CD4-positive, alpha-beta T cell treated with Interleukin-10 for 1 hour (primary cell): Measurements from ENCODE around the gene RPS10.
A peak's percentile ranks its signal among the peaks of the same experiment; 100 is the strongest.
"Not testable (repeated sequence)": the region's sequence is repeated elsewhere in the genome, so short reads cannot be mapped to it uniquely, and the experiment has no call there.

ENCODE experiments used
- DNase-seq: peaks from one replicate; pipeline ENCODE4 v3.0.0-alpha.2; 2020

RPS10 gene

GRCh38 chr6:34447386-34447785 is 21.5 kb upstream of the RPS10 start:
- DNase-seq = no peak

- no peak for DNase-seq
These were observed 19.5 kb upstream of the RPS10 start for GRCh38 chr6:34445313-34445860.

- no peak for DNase-seq
These were observed 15.7 kb upstream of the RPS10 start for GRCh38 chr6:34441526-34441925.

- no peak for DNase-seq
These were observed 13.6 kb upstream of the RPS10 start for GRCh38 chr6:34439442-34439841.

- DNase-seq = no peak
These were observed 12.8 kb upstream of the RPS10 start for GRCh38 chr6:34438705-34439104.

- DNase-seq = no peak
These were observed 11.7 kb upstream of the RPS10 start for GRCh38 chr6:34437644-34437970.

- no peak for DNase-seq
These were observed 11.2 kb upstream of the RPS10 start for GRCh38 chr6:34436803-34437643.

GRCh38 chr6:34435916-34436315 is 10.0 kb upstream of the RPS10 start:
- no peak for DNase-seq

GRCh38 chr6:34425132-34425497 is 754 bp downstream of the RPS10 start:
- no peak for DNase-seq

GRCh38 chr6:34424200-34425131 is 1.4 kb downstream of the RPS10 start:
- DNase-seq = no peak

- no peak for DNase-seq
These were observed 2.6 kb downstream of the RPS10 start for GRCh38 chr6:34423254-34423653.

- no peak for DNase-seq
These were observed 7.5 kb downstream of the RPS10 start for GRCh38 chr6:34418367-34418766.

GRCh38 chr6:34416877-34417371 is 8.9 kb downstream of the RPS10 start:
- no peak for DNase-seq

GRCh38 chr6:34414999-34415858 is 10.6 kb downstream of the RPS10 start:
- peak; percentile 69 for DNase-seq

- no peak for DNase-seq
These were observed 13.1 kb downstream of the RPS10 start for GRCh38 chr6:34412643-34413214.

GRCh38 chr6:34412016-34412415 is 13.9 kb downstream of the RPS10 start:
- no peak for DNase-seq

GRCh38 chr6:34407915-34408314 is 18.0 kb downstream of the RPS10 start:
- DNase-seq = not testable (repeated sequence)

- DNase-seq = no peak
These were observed 29.4 kb downstream of the RPS10 start for GRCh38 chr6:34396518-34396917.

GRCh38 chr6:34393966-34394305 is 31.9 kb downstream of the RPS10 start:
- no peak for DNase-seq

- DNase-seq = no peak
These were observed 32.5 kb downstream of the RPS10 start for GRCh38 chr6:34393191-34393965.

- peak; percentile 95 for DNase-seq
These were observed 33.2 kb downstream of the RPS10 start, which contains the start of gene NUDT3 for GRCh38 chr6:34392497-34393190. Gene NUDT3 (minus strand): TSS chr6:34392669. CDS start chr6:34392362, 307 bp downstream.
